IPS-15b (cell line): ENCODE measurements around the gene IGFBP5.

ENCODE experiments used
- H3K27me3 ChIP-seq: one replicate; pipeline ENCODE4 v1.6.1; 2013; ENCODE audit warnings: low read length; ENCODE audit not compliant: control insufficient read depth, insufficient read depth
- H3K36me3 ChIP-seq: one replicate; pipeline ENCODE4 v1.6.1; 2013; ENCODE audit warnings: low read length; ENCODE audit not compliant: control insufficient read depth, insufficient read depth
- H3K4me1 ChIP-seq: one replicate; pipeline ENCODE4 v1.6.1; 2013; ENCODE audit warnings: mild to moderate bottlenecking, low read length; ENCODE audit not compliant: control insufficient read depth, insufficient read depth
- H3K4me3 ChIP-seq: one replicate; pipeline ENCODE4 v1.5.1; 2013; ENCODE audit warnings: low read depth, low read length
- H3K9ac ChIP-seq: one replicate; pipeline ENCODE4 v1.6.1; 2013; ENCODE audit warnings: low read depth, mild to moderate bottlenecking, low read length
- H3K9me3 ChIP-seq: one replicate; pipeline ENCODE4 v1.6.1; 2013; ENCODE audit warnings: mild to moderate bottlenecking, low read length; ENCODE audit not compliant: control insufficient read depth, insufficient read depth

The IGFBP5 gene

DNA sequence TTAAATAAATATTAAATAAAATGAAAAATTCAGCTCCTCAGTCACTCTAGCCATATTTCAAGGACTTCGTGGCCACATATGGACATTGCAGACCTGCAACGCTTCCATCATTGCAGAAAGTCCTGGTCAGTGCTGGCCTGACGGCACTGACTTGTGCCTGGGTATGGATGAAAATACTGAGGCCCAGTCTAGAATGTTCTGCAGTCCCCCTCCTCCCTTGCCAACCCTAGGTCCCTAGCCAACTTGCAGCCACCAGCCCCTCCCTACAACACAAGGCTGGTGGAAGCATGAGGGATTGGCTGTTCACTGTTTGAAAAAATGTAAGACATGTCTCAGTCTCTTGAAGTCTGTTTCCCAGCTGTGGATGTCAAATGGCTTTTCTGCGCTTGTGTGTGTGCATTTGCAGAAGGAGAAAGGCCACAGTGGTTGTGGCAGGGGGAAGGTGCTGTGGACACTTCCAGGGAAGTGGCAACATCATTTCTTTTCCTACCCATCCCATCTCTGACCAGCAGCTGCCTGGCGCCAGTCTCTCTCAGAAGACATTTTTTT lies 9.9 kb downstream of the IGFBP5 start:
- H3K9me3 ChIP-seq = no peaks in the 10 kb centered on the region
- no peaks in the 10 kb centered on the region for H3K36me3 ChIP-seq
- H3K9ac ChIP-seq = no peak overlapping the region
- H3K4me3 ChIP-seq = no peak overlapping the region
- H3K27me3 ChIP-seq = peaks cover 6% of the 10 kb centered on the region
- peaks cover 5% of the 10 kb centered on the region for H3K4me1 ChIP-seq

DNA sequence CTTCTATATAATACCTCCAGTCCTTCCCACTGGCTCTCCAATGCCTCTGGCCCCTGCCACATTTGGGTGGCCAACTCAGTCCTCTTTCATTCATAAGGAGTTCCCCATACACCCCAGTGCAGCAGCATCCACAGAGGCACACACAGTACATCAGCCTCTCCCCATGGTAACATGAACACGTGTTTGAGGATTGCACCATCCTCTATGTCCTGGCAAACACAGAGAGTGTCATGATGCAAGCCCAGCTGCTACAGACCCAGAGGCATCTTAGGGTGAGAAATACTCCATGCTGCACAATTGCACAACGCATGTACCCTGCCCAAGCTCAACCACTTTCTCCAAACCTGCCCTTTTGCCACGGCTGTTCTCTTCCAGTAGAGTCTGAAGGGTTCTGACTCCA lies 11.5 kb downstream of the IGFBP5 start:
- H3K4me3 ChIP-seq = no peak overlapping the region
- H3K4me1 ChIP-seq = no peaks in the 10 kb centered on the region
- no peaks in the 10 kb centered on the region for H3K9me3 ChIP-seq
- H3K27me3 ChIP-seq = no peaks in the 10 kb centered on the region
- no peaks in the 10 kb centered on the region for H3K36me3 ChIP-seq
- no peak overlapping the region for H3K9ac ChIP-seq

DNA sequence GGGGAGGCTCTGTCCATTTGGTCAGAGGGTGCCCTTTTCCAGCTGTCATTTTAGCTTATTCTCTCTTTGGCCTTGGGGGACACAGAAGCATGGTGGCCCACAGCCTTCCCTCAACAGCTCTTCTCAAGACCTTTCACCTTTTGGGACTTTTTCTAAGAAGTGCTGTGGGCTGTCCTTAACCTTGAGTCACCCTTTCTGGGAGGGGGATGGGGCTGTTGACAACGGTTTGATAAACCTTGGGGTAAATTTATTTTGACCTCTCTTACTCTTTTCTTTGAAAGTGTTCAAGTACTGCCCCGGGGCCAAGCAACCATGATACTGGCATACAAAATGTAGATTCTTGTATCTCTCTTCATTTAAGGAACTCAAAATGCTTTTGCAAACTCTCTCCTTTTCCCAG lies 13.7 kb downstream of the IGFBP5 start:
- no peaks in the 10 kb centered on the region for H3K4me1 ChIP-seq
- H3K4me3 ChIP-seq = no peak overlapping the region
- no peaks in the 10 kb centered on the region for H3K36me3 ChIP-seq
- no peak overlapping the region for H3K9ac ChIP-seq
- no peaks in the 10 kb centered on the region for H3K9me3 ChIP-seq
- no peaks in the 10 kb centered on the region for H3K27me3 ChIP-seq

DNA sequence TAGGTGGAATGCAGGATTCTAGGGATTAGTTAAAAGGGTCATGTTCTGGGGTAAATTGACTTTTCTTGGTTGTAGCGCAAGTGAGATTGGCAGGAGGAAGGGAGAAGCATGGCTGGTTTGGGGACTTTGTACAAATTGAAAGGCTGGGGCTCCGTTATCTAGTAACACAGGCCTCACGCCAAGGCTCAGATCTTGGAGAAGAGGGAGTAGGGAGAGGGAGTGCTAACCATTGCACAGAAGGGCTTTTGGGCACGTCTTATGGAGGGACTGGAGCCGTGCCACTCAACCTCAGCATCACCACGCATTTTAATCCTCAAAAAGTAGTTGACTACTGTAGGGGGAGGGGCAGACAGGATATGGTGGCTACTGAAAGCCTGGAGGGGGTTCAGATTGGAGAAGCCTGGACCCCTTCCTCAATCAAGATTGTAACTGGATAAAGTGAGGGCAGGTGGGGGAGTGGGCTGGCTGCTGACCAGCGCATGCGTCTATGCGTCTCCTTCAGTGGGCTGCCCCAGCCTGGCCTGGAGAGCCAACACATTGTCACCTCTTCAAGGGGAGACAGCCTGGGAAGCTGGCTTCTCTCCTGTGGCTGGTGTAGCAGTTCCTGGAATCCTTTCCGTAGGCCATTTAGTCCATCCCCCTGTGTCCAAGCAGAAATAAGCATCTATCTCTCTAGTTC lies 14.3 kb downstream of the IGFBP5 start:
- Histone ChIP-seq H3K36me3 (no peaks in the 10 kb centered on the region), H3K9me3 (no peaks in the 10 kb centered on the region), H3K4me1 (no peaks in the 10 kb centered on the region), H3K27me3 (no peaks in the 10 kb centered on the region), H3K9ac (no peak overlapping the region), H3K4me3 (no peak overlapping the region)

DNA sequence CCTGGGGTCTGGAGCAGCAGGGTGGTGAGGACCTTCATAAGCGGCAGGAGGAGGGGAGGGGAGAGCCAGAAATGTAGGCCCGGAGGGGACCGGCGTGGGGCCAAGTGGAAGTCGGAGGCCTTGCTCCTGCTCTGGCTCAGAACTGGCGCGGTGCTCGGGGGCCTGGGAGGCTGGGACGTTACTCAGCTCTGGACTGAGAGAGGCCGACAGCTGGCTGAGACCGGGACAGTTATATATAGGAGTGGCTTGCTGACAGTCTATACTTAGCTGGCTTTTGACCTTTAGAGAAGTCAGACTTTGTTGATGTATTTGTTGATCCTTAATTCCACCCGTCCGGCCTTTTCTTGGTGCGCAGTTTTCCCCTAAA lies 15.7 kb downstream of the IGFBP5 start:
- Histone ChIP-seq H3K9me3 (no peaks in the 10 kb centered on the region), H3K9ac (no peak overlapping the region), H3K36me3 (no peaks in the 10 kb centered on the region), H3K27me3 (no peaks in the 10 kb centered on the region), H3K4me3 (no peak overlapping the region), H3K4me1 (no peaks in the 10 kb centered on the region)

DNA sequence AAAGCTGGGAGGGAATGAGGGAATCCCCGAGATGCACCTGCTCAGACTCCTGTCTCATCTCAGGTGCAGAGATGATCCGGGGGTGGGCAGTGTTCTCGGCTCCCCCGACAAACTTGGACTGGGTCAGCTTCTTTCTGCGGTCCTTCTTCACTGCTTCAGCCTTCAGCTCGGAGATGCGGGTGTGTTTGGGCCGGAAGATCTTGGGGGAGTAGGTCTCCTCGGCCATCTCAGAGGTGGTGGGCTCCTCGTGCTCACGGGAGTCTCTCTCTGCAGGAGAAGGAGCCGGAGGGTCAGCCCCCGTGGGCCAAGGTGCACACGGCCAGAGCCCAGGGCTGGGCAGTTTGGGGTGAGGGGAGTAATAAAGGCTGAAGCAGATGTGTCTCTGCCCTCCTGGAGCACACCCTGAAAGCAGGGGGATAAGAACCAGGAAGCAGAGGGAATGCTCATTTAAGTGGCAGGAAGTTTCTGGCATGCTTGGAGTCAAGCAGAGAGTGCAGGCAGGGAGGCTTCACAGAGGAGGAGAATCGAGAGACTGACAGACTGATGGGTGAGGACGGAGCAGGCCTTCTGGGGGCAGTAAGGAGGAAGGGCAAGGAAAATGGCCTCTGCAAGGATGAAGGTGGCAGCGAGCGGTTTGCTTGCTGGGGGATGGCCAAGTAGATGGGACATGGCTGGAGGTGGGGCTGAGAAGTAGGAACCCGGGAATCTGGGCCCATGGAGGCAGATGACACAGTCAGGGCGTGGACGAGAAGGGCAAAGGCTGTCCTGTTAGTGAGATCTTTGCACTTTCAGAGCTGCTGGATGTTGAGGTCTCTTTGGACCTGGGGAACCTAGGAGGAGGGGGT lies 16.3 kb downstream of the IGFBP5 start:
- no peaks in the 10 kb centered on the region for H3K36me3 ChIP-seq
- no peaks in the 10 kb centered on the region for H3K27me3 ChIP-seq
- H3K9ac ChIP-seq = no peak overlapping the region
- H3K4me3 ChIP-seq = no peak overlapping the region
- no peaks in the 10 kb centered on the region for H3K4me1 ChIP-seq
- no peaks in the 10 kb centered on the region for H3K9me3 ChIP-seq

DNA sequence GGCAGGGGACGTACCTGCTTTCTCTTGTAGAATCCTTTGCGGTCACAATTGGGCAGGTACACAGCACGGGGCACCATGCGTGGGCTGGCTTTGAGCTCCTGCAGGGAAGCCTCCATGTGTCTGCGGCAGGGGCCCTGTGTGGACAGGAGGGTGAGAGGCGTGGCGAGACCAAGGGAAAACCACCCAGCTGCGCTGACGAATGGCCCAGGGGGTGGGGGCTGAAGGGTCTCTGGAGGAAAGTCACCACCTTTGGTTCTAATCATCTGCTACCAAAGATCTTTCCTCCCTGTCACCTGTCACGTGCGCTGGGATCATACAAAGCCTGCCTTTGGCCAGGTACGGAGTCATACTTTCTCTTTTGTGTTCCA lies 17.3 kb downstream of the IGFBP5 start:
- Histone ChIP-seq H3K4me1 (no peaks in the 10 kb centered on the region), H3K27me3 (no peaks in the 10 kb centered on the region), H3K9me3 (no peaks in the 10 kb centered on the region), H3K36me3 (no peaks in the 10 kb centered on the region), H3K4me3 (no peak overlapping the region), H3K9ac (no peak overlapping the region)

DNA sequence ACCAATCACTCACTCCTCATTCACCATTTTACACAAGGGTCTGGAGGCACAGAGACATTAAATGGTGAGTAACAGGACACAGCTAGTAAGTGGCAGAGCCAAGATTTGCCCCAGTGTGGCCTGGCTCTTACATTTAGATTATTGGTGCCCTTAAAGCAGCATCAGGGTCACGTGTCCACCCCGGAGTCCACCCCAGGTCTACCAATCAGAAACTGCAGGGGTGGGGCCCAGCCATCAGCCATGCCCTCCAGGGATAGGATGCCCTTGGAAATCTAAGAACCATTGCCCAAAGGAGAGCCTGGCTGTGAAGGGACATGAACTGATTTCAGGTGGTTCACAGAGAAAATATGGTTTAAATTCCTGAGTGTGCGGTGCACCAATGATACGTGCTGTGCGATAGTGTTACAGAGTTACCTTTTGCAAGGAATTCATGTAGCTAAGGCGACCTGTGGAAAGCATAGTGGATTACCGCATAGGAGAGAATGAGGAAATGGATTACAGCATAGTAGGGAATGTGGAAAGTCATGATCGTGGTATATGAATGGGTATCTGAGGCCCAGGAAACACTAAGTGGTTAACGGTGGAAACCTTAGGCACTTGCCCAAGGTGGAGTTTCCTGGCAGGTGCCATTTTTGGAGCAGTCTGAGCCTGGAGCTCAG lies 17.8 kb downstream of the IGFBP5 start:
- Histone ChIP-seq H3K36me3 (no peaks in the 10 kb centered on the region), H3K9ac (no peak overlapping the region), H3K27me3 (no peaks in the 10 kb centered on the region), H3K4me1 (no peaks in the 10 kb centered on the region), H3K9me3 (no peaks in the 10 kb centered on the region), H3K4me3 (no peak overlapping the region)

DNA sequence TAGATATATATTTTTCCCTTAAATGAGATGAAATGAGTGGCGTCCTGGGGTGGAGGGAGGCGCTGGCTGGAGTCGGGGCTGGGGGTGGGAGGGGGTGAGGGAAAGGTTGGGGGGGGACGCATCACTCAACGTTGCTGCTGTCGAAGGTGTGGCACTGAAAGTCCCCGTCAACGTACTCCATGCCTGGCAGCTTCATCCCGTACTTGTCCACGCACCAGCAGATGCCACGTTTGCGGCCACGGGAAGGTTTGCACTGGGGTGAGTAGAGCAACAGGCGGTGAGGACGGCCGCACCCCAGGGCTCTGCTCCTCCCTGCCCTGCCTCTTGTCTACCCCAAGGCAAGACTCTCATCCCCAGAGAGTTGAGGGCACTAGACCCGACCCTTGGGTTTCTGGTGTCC lies 18.7 kb downstream of the IGFBP5 start:
- H3K4me1 ChIP-seq = no peaks in the 10 kb centered on the region
- H3K4me3 ChIP-seq = no peak overlapping the region
- H3K9ac ChIP-seq = no peak overlapping the region
- H3K36me3 ChIP-seq = no peaks in the 10 kb centered on the region
- H3K27me3 ChIP-seq = no peaks in the 10 kb centered on the region
- no peaks in the 10 kb centered on the region for H3K9me3 ChIP-seq

DNA sequence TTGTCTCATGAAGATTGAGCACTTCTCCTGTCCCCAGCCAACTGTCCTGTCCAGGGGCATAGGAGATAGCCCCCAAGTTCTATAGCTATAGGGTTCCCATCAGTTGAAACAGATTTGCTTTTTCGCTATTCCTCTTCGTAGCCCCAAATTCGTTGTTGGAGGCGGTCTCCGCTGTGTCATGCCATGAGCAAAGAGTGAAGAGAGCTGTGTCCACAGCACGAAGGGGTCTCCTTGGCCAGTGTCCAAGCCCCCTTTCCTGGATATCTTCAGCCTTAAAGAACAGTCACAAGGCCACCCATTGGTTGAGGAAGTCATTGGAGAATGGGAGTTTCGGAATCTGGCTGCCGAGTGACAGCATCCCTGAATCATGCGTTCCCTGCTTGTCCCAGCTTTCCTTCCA lies 21.0 kb downstream of the IGFBP5 start:
- H3K4me1 ChIP-seq = no peaks in the 10 kb centered on the region
- no peak overlapping the region for H3K9ac ChIP-seq
- no peaks in the 10 kb centered on the region for H3K36me3 ChIP-seq
- no peak overlapping the region for H3K4me3 ChIP-seq
- no peaks in the 10 kb centered on the region for H3K27me3 ChIP-seq
- no peaks in the 10 kb centered on the region for H3K9me3 ChIP-seq

DNA sequence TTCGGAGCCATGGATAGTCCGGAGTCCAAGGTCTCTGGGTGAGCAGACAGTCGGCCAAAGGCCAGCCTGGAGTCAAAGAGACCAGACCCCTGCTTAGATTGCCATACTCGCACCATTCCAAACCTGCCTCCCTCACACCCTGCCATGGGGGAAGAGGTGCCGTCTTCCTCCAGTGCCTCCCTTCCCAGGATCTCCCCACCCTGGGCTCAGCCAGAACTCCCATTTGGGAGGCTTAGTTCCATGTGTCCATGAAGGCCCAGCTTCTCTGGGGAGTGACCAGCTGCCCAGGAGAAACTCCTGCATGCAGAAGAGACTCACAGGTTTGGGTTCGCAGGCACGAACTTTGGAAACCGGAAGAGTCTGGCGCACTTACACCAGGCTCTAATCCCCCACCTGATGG lies 21.7 kb downstream of the IGFBP5 start:
- H3K9me3 ChIP-seq = no peaks in the 10 kb centered on the region
- no peak overlapping the region for H3K4me3 ChIP-seq
- H3K27me3 ChIP-seq = no peaks in the 10 kb centered on the region
- H3K9ac ChIP-seq = no peak overlapping the region
- H3K36me3 ChIP-seq = no peaks in the 10 kb centered on the region
- H3K4me1 ChIP-seq = no peaks in the 10 kb centered on the region

DNA sequence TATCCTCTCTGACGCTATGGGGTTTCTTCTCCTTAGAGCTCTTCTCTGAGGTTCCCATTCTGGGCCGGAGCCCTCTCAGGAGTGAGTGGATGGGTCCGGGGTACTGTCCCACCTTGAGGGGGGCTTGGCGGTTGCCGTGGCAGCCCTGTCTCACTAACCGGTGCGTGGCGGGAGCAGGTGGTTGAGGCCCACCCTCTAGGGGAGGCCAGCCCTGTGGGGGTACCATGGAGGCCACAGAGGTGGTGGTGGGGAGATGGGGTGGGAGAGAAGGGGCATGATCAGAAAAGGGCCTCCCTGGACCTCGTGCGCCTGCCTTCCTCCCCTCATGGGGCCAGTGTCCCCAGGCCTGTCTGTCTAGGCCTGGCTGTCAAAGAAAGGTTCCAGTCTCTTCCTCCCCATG lies 22.3 kb downstream of the IGFBP5 start:
- no peak overlapping the region for H3K4me3 ChIP-seq
- H3K27me3 ChIP-seq = no peaks in the 10 kb centered on the region
- no peak overlapping the region for H3K9ac ChIP-seq
- H3K36me3 ChIP-seq = no peaks in the 10 kb centered on the region
- H3K4me1 ChIP-seq = no peaks in the 10 kb centered on the region
- H3K9me3 ChIP-seq = no peaks in the 10 kb centered on the region
